GM12891 (cell line): Measurements from ENCODE around the gene KDM5A.

Experiments
- PAX5 ChIP-seq: IDR thresholded peaks from 2 replicates; pipeline ENCODE4 v1.6.1; 2011; ENCODE audit warnings: low read length, moderate library complexity, mild to moderate bottlenecking; ENCODE audit not compliant: insufficient read depth, severe bottlenecking
- POLR2A ChIP-seq: IDR thresholded peaks from 2 replicates; pipeline ENCODE4 v1.6.1; 2011; ENCODE audit warnings: low read depth, low read length, control low read depth
- POLR2AphosphoS5 ChIP-seq: IDR thresholded peaks from 2 replicates; pipeline ENCODE4 v1.6.1; 2011; ENCODE audit warnings: low read depth, low read length, control low read depth
- POU2F2 ChIP-seq: IDR thresholded peaks from 2 replicates; pipeline ENCODE4 v1.6.1; 2011; ENCODE audit warnings: low read depth, mild to moderate bottlenecking, control low read depth, low read length, moderate library complexity
- SPI1 ChIP-seq: IDR thresholded peaks from 2 replicates; pipeline ENCODE4 v1.6.1; 2011; ENCODE audit warnings: low read depth, low read length, control low read depth
- TAF1 ChIP-seq: IDR thresholded peaks from 2 replicates; pipeline ENCODE4 v1.6.1; 2011; ENCODE audit warnings: low read depth, low read length, control low read depth

DNA sequence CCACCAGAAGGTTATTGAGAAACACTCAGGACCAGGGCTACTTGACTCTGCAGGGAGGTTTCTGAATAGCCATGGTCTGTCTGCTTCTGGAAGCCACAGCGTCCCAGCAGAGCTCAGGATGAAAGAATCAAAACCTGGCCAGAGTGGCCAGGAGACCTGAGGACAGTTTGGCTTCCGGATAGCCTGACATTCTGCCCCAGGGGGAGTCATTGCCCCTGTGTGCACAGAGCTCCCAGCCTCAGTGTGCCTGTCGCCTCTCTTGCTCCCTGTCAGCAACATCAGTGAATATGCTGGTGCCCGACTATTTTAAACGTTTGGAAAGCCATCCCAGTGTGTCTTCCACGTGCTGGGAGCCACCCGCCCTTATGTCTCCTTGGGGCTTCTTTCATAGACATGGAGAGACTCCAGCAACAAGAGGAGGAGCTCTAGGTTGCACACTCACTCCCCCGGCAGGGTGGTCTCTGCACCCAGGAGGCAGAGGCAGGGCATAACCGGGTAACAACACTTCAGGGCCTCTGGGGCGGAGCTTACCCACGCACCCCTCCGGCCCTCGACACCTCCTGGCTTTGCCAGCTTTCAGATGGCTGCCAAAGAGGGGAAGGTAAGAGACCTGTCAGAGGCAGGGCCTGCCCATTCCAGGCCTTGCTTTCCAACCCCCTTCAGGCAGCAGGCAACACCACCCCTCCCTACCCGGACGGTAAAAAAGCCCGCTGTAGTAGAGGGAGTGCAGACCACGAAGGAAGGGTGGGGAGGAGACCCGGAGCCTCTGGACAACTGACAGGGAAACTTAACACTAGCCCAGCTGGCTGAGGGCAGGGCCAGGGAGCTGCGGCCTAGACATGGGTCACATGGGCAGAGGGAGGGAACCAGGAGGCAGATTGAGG, 156.1 kb downstream of the KDM5A start:
- TF ChIP-seq POLR2AphosphoS5 (no peak), POU2F2 (no peak), POLR2A (no peak), TAF1 (no peak), SPI1 (no peak), PAX5 (no peak)
